Measurements from ENCODE around the gene LDB3.

Gene LDB3

GRCh38 chr10:86651631-86652331 is 16.5 kb upstream of the LDB3 start:
- no peak for DNase-seq

- no peak for DNase-seq
These were observed 15.7 kb upstream of the LDB3 start for GRCh38 chr10:86652361-86653202.

GRCh38 chr10:86653379-86653778 is 14.9 kb upstream of the LDB3 start:
- no peak for DNase-seq

GRCh38 chr10:86653987-86654386 is 14.3 kb upstream of the LDB3 start:
- no peak for DNase-seq

- no peak for DNase-seq
These were observed 13.7 kb upstream of the LDB3 start, which contains the start of gene OPN4 for GRCh38 chr10:86654411-86655172. Gene OPN4 (plus strand): TSS chr10:86654547. CDS start chr10:86654784, 237 bp downstream.

GRCh38 chr10:86655173-86655540 is 13.2 kb upstream of the LDB3 start:
- no peak for DNase-seq

- DNase-seq = no peak
These were observed 12.7 kb upstream of the LDB3 start for GRCh38 chr10:86655596-86655995.

- no peak for DNase-seq
These were observed 11.3 kb upstream of the LDB3 start for GRCh38 chr10:86657011-86657395.

GRCh38 chr10:86657396-86658011 is 10.8 kb upstream of the LDB3 start:
- DNase-seq = no peak

GRCh38 chr10:86658261-86658741 is 10.0 kb upstream of the LDB3 start:
- DNase-seq = no peak

GRCh38 chr10:86658751-86659150 is 9.6 kb upstream of the LDB3 start:
- DNase-seq = no peak

- DNase-seq = no peak
These were observed 9.1 kb upstream of the LDB3 start for GRCh38 chr10:86659161-86659691.

GRCh38 chr10:86659721-86660453 is 8.4 kb upstream of the LDB3 start:
- no peak for DNase-seq

- no peak for DNase-seq
These were observed 6.9 kb upstream of the LDB3 start for GRCh38 chr10:86661161-86662025.

- no peak for DNase-seq
These were observed 5.9 kb upstream of the LDB3 start for GRCh38 chr10:86662186-86663045.

- DNase-seq = no peak
These were observed 5.3 kb upstream of the LDB3 start for GRCh38 chr10:86663046-86663345.

GRCh38 chr10:86663576-86664339 is 4.6 kb upstream of the LDB3 start:
- DNase-seq = no peak

GRCh38 chr10:86664341-86665217 is 3.7 kb upstream of the LDB3 start:
- no peak for DNase-seq
